ENCODE measurements around the gene NOS3.

The NOS3 gene

GRCh38 chr7:151017953-151018420 is 27.2 kb downstream of the NOS3 start:
- TF ChIP-seq CTCF (conservative IDR thresholded peaks at IDR 0.05; ENCODE audit: control insufficient read depth, insufficient read depth, low read depth, low read length) = peak; percentile 69
- no peak overlapping the region for H3K4me3 ChIP-seq (ENCODE audit: control insufficient read depth, low read depth, low read length)
- DNase-seq (ENCODE audit: low read depth) = peak; percentile 27

GRCh38 chr7:151018421-151019129 is 27.8 kb downstream of the NOS3 start:
- DNase-seq (ENCODE audit: low read depth) = no peak
- TF ChIP-seq CTCF (conservative IDR thresholded peaks at IDR 0.05; ENCODE audit: control insufficient read depth, insufficient read depth, low read depth, low read length) = no peak
- H3K4me3 ChIP-seq (ENCODE audit: control insufficient read depth, low read depth, low read length) = no peak overlapping the region

- DNase-seq (ENCODE audit: low read depth) = no peak
- H3K4me3 ChIP-seq (ENCODE audit: control insufficient read depth, low read depth, low read length) = no peak overlapping the region
- no peak for TF ChIP-seq CTCF (conservative IDR thresholded peaks at IDR 0.05; ENCODE audit: control insufficient read depth, insufficient read depth, low read depth, low read length)
These were observed 28.3 kb downstream of the NOS3 start for GRCh38 chr7:151019130-151019447.

- no peak for DNase-seq (ENCODE audit: low read depth)
- TF ChIP-seq CTCF (conservative IDR thresholded peaks at IDR 0.05; ENCODE audit: control insufficient read depth, insufficient read depth, low read depth, low read length) = no peak
- no peak overlapping the region for H3K4me3 ChIP-seq (ENCODE audit: control insufficient read depth, low read depth, low read length)
These were observed 29.4 kb downstream of the NOS3 start for GRCh38 chr7:151020231-151020630.

GRCh38 chr7:151023232-151023631 is 32.4 kb downstream of the NOS3 start:
- H3K4me3 ChIP-seq (ENCODE audit: control insufficient read depth, low read depth, low read length) = no peak overlapping the region
- DNase-seq (ENCODE audit: low read depth) = no peak
- no peak for TF ChIP-seq CTCF (conservative IDR thresholded peaks at IDR 0.05; ENCODE audit: control insufficient read depth, insufficient read depth, low read depth, low read length)

GRCh38 chr7:151024435-151025056 is 33.7 kb downstream of the NOS3 start, which contains the start of gene ATG9B:
Gene ATG9B (minus strand): TSS chr7:151024494. CDS start chr7:151024423, 71 bp downstream.
- TF ChIP-seq CTCF (conservative IDR thresholded peaks at IDR 0.05; ENCODE audit: control insufficient read depth, insufficient read depth, low read depth, low read length) = no peak
- DNase-seq (ENCODE audit: low read depth) = no peak
- H3K4me3 ChIP-seq (ENCODE audit: control insufficient read depth, low read depth, low read length) = no peak within 1 kb of the TSS
